ENCODE measurements around the gene WDR72. TPM values are rescaled to one million over a fixed set of nuclear protein-coding genes. Genes with fewer than 3 reads are reported as not detected.

WDR72 gene
- total and polyA plus RNA-seq, 2 experiments from 2014 or later: 0.99 to 1.9 TPM

- TF ChIP-seq REST (IDR thresholded peaks at IDR 0.05; ENCODE audit: unreplicated experiment) (no peak), EZH2 (IDR thresholded peaks at IDR 0.05; ENCODE audit: low read depth, unreplicated experiment) (no peak), STAT1 (IDR thresholded peaks at IDR 0.05; ENCODE audit: unreplicated experiment) (no peak), ZNF114 (CRISPR knock-in tag; IDR thresholded peaks at IDR 0.05) (no peak), CREB1 (CRISPR knock-in tag; IDR thresholded peaks at IDR 0.05; ENCODE audit: low read depth) (no peak), ZNF331 (CRISPR knock-in tag; IDR thresholded peaks at IDR 0.05; ENCODE audit: low read depth) (no peak), JUNB (IDR thresholded peaks at IDR 0.05; ENCODE audit: unreplicated experiment) (no peak), CTCF (conservative IDR thresholded peaks at IDR 0.05; ENCODE audit: low read depth in 2 of 2) (no peak), POLR2AphosphoS5 (IDR thresholded peaks at IDR 0.05; ENCODE audit: low read depth) (no peak)
Measured at GRCh38 chr15:53477981-53478766, 281.3 kb downstream of the WDR72 start (continued).

GRCh38 chr15:53473886-53474285 is 285.6 kb downstream of the WDR72 start:
- no peak for ATAC-seq
- no peak for TF ChIP-seq REST (IDR thresholded peaks at IDR 0.05; ENCODE audit: unreplicated experiment)
- no peak for TF ChIP-seq ZNF331 (CRISPR knock-in tag; IDR thresholded peaks at IDR 0.05; ENCODE audit: low read depth)
- no peak for TF ChIP-seq POLR2AphosphoS5 (IDR thresholded peaks at IDR 0.05; ENCODE audit: low read depth)
- TF ChIP-seq NANOG (IDR thresholded peaks at IDR 0.05; ENCODE audit: borderline replicate concordance): no peak
- no peak for TF ChIP-seq STAT1 (IDR thresholded peaks at IDR 0.05; ENCODE audit: unreplicated experiment)

More at GRCh38 chr15:53473886-53474285, 285.6 kb downstream of the WDR72 start:
- H3K27me3 ChIP-seq (ENCODE audit: insufficient read depth): no peaks in the 10 kb centered on the region
- no peak overlapping the region for H3K27ac ChIP-seq (ENCODE audit: low read depth)
- Mint-ChIP-seq H3K4me1 (no peaks in the 10 kb centered on the region), H3K27me3 (ENCODE audit: insufficient read depth, low read depth, poor library complexity) (no peaks in the 10 kb centered on the region), H3K27ac (no peak overlapping the region), H3K9me3 (peaks cover 3% of the 10 kb centered on the region; the same call in 2 of the 3 replicates), H3K4me3 (no peak overlapping the region), H3K36me3 (ENCODE audit: low read depth) (no peaks in the 10 kb centered on the region)
- H3K79me2 ChIP-seq (replicated peaks; ENCODE audit: insufficient read depth): no peaks in the 10 kb centered on the region
- H3K9me2 ChIP-seq (ENCODE audit: insufficient read depth): no peaks in the 10 kb centered on the region
- DNase-seq (ENCODE audit: low spot score): no peak
- no peaks in the 10 kb centered on the region for H3F3A ChIP-seq (replicated peaks; ENCODE audit: low read depth)
- H4K20me1 ChIP-seq (replicated peaks; ENCODE audit: insufficient read depth): no peaks in the 10 kb centered on the region
- 0 out of 2 replicates have a peak, but pooled peaks cover 4% of the 10 kb centered on the region for H3K36me3 ChIP-seq (ENCODE audit: insufficient read depth)
- no peak overlapping the region for H3K4me2 ChIP-seq
- no peak overlapping the region for H2AFZ ChIP-seq
- no peaks in the 10 kb centered on the region for H3K4me1 ChIP-seq (ENCODE audit: insufficient read depth)
- no peak overlapping the region for H3K4me3 ChIP-seq

All from GM23338 (cell line).